ENCODE data around the gene NAA16.

The NAA16 gene

GRCh38 chr13:41271456-41272285, 39.4 kb upstream of the NAA16 start:
- TF ChIP-seq ZFP3 (CRISPR knock-in tag; IDR thresholded peaks at IDR 0.05) (no peak), GLIS3 (CRISPR knock-in tag; IDR thresholded peaks at IDR 0.05) (no peak), POU6F1 (CRISPR knock-in tag; IDR thresholded peaks at IDR 0.05; ENCODE audit: borderline replicate concordance, low read depth) (no peak), CSDC2 (CRISPR knock-in tag; IDR thresholded peaks at IDR 0.05) (no peak), BACH2 (CRISPR knock-in tag; IDR thresholded peaks at IDR 0.05; ENCODE audit: borderline replicate concordance) (no peak), PPARA (CRISPR knock-in tag; IDR thresholded peaks at IDR 0.05; ENCODE audit: borderline replicate concordance) (no peak), TSHZ2 (CRISPR knock-in tag; IDR thresholded peaks at IDR 0.05) (no peak), ZNF8 (CRISPR knock-in tag; IDR thresholded peaks at IDR 0.05) (no peak), CSRNP3 (CRISPR knock-in tag; IDR thresholded peaks at IDR 0.05) (no peak), TOX (CRISPR knock-in tag; IDR thresholded peaks at IDR 0.05; ENCODE audit: borderline replicate concordance) (no peak), PATZ1 (CRISPR knock-in tag; IDR thresholded peaks at IDR 0.05; ENCODE audit: borderline replicate concordance) (no peak)
- ATAC-seq = no peak

GRCh38 chr13:41273831-41274441, 37.1 kb upstream of the NAA16 start:
- ATAC-seq = no peak
- TF ChIP-seq ZFP3 (CRISPR knock-in tag; IDR thresholded peaks at IDR 0.05) (no peak), TOX (CRISPR knock-in tag; IDR thresholded peaks at IDR 0.05; ENCODE audit: borderline replicate concordance) (no peak), ZC3H10 (CRISPR knock-in tag; IDR thresholded peaks at IDR 0.05) (no peak), TSHZ2 (CRISPR knock-in tag; IDR thresholded peaks at IDR 0.05) (no peak), BACH2 (CRISPR knock-in tag; IDR thresholded peaks at IDR 0.05; ENCODE audit: borderline replicate concordance) (no peak), ZNF565 (CRISPR knock-in tag; conservative IDR thresholded peaks at IDR 0.05; ENCODE audit: low read depth) (no peak), ZNF8 (CRISPR knock-in tag; IDR thresholded peaks at IDR 0.05) (no peak), POU6F1 (CRISPR knock-in tag; IDR thresholded peaks at IDR 0.05; ENCODE audit: borderline replicate concordance, low read depth) (no peak), GLIS3 (CRISPR knock-in tag; IDR thresholded peaks at IDR 0.05) (no peak), CSRNP3 (CRISPR knock-in tag; IDR thresholded peaks at IDR 0.05) (no peak), PPARA (CRISPR knock-in tag; IDR thresholded peaks at IDR 0.05; ENCODE audit: borderline replicate concordance) (no peak), ZNF70 (CRISPR knock-in tag; IDR thresholded peaks at IDR 0.05) (no peak), PATZ1 (CRISPR knock-in tag; IDR thresholded peaks at IDR 0.05; ENCODE audit: borderline replicate concordance) (no peak), CSDC2 (CRISPR knock-in tag; IDR thresholded peaks at IDR 0.05) (no peak), TCF4 (CRISPR knock-in tag; IDR thresholded peaks at IDR 0.05; ENCODE audit: borderline replicate concordance) (no peak), ARNTL (CRISPR knock-in tag; IDR thresholded peaks at IDR 0.05; ENCODE audit: borderline replicate concordance, low read depth) (no peak), RARB (CRISPR knock-in tag; IDR thresholded peaks at IDR 0.05) (no peak), ISL1 (CRISPR knock-in tag; IDR thresholded peaks at IDR 0.05) (no peak)
